ENCODE data around the gene GSG1L.

GSG1L gene

DNA sequence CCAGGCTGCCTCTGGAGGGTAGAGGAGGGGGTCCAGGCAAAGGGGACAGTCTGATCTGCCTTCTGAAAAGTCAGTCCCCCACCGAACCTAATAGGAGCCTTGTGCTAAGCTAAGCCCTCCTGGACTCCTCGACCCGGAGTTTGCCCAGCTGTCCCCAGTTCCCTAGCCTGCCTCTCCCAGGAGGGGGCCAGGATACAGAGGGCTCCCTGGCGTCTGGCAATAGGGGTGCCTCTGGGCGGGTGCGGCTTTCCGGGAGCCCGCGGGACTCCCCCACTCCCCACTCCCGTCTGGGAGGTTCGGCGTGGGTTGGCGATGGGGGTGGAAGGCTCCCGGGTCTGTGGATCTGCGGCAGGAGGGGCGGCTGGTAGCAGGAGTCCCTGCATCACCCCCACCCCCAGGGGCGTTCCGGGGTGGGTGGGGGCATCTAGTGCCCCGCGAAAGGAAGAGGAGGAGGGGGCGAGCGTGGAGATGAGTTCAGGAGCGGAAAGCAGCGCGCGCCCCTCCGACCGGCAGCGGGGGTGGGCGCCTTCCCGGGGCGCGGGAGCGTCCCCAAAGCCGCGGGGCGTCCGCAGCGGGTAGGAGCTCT, 1.2 kb downstream of the GSG1L start:
- DNase-seq, result no peak

DNA sequence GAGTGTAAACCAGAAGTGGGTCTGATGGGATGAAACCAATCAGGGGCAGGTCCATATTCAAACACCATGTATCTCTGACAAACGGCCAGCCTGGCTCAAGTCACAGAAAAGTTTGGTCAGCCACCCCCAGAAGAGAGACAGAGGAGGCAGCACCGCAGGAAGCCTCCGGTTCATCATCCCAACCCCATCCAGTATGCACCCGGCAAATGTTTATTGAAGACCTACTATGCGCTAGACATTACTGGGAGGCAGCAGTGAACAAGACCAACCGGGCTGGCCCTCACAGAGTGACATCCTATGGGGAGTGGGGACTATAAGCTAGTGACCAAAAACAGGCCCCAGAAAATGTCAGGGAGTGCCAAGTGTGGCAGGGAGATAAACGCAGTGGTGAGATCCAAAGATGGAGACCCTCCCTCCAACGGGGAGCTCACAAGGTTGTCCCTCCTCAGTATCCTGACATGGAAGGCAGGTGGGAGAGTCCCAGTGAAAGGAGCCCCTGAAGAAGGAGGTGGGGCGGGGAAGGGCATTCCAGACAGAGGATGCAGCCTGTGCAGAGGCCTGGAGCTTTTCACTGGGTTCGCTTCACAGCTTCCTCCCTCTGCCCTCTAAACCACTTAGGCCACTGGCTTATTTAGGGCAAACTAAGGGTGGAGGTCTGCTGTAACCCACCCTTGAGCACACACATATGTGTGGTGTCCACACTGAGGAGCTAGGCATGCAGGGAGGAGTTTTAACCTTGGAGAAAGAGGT, 2.0 kb downstream of the GSG1L start:
- DNase-seq, result no peak

DNA sequence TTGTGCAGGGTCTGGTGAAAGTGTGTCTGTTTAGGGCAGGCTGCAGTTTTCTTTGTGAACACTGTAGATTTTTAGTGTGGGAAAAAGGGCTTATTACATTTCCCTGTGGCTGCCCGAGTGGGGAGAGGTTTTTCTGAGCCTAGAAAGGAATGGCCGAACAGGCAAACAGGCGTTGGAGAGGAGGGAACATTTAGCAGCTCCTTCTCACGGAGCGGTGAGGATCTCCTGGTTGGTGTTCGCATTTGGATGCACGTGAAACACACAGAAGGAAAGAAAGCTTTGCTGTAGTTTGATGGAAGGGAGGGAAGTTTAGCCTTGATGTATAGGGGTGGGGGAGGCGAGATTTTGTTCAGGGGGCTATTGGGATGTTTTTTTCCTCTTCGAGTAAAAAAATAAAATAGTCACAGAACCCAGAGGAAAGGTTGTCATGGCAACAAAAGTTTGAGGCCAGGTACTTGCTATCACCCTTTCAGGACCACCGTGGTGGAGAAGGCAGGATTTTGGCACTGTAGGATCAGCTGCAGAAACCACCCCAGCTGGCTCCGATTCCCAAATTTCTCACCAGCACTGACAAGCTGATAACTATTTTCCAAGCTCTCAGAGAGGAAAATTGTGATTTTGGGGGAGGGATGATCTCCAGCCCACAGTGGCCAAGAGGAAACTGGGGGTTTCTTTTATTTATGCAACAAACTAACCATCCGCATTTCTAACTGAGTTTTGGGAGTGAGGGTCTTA, 3.5 kb downstream of the GSG1L start:
- DNase-seq, result no peak

DNA sequence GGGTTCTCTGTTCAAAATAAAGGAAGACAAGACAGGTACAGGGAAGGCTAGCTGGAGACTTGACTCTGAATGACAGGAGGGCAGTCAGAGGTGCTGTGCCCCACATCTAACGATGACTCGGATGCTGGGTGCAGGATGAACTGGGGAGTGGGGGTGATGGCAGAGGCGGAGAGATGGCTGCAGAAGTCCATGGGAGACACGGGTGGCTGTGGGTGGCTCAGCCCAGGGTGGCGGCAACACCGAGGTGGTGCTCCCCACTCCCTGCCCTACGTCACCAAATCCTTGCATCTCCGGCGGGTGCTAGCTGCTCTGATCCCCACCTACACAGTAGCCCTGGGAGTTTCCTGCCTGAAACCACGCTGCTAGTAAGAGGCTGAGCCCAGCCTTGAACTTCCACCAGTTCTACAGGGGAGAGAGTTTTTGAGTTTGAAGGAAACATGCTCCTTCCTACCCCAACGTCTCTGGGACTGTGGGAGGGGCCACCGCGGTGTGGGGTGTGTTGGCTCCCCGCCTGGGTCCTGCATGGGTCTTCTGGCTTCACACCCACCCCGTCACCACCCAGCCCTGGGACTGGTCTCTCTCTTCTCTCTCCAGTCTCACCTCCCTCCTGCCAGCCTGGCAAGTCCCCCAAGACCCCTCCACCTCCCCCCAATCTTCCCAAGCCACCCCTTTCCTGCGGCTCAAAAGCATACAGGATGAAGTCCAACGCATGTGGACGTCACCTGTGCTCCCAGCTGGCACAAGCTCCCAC, 4.5 kb downstream of the GSG1L start:
- DNase-seq, result no peak

DNA sequence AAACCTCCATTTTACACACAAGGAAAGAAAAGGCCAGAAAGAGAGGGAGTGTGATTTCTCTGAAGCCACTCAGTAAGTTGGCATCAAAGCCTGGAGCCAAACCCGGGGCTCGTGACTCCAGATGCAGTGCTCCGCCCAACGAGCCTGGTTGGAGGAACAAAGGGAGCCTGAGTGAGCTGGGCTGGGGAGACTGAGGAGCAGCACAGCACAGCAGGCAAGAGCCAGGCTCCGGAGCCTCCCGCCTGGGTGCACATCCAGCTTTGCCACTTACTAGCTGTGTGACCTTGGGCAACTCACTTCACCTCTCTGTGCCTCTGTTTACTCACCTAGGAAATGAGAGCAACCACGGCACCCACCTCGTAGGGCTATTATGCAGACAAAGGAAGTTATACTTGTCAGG, 5.6 kb downstream of the GSG1L start:
- DNase-seq, result no peak

DNA sequence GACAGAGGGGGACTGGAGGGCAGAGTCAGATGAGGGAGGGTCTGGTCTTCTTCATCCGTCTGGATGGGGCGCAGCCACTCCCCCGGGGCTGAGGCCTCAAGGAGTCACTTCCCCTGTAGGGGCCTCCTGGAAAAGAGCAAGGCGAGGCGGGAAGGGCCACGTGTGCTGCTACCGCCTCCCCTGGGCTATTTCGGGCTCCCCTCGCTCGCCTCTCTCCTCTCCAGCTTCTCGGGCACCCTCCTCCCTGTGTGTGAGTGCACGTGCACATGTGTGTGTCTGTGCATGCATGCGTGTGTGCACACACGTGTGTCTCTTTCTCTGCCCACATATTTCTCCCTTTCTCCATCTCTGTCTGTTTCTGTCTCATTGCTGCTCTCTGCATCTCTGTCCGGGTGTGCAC, 10.1 kb downstream of the GSG1L start:
- DNase-seq, result no peak

DNA sequence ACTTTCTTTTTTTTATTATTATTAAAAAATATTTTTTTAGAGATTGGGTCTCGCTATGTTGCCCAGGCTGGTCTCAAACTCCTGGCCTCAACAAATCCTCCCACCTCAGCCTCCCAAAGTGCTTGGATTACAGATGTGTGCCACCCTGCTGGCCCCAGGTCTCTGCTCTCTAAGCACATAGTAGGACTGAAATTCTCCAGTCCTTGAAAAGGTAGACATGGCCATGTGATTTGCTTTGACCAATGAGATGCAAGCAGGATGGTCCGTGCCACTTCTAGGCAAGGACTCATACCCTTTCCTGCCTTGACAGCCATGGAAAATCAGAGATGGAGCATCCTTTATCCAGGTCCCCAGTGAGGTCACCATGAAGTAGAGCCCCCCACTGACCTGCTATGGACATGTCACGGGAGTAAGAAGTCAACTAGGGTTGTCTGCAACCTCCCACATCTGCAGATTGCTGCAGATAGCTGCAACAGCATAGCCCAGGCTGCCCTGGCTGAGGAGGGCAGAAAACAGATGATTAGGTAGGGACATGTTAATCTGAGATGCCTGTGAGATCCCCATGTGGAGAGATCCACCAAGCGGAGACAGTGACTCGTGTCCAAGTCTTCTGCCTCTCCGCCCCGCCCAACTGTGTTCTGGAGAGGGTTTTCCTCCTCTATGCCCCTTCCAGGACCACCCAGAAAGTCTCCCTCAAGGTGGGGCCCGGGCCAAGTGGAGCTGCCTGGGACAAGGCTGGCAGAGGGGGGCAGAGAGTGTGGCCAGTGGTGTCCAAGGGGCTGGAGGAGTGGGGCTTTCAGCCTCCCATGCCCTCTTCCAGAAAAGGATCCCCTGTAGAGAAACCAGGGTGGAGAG, 11.0 kb downstream of the GSG1L start:
- no peak for DNase-seq

DNA sequence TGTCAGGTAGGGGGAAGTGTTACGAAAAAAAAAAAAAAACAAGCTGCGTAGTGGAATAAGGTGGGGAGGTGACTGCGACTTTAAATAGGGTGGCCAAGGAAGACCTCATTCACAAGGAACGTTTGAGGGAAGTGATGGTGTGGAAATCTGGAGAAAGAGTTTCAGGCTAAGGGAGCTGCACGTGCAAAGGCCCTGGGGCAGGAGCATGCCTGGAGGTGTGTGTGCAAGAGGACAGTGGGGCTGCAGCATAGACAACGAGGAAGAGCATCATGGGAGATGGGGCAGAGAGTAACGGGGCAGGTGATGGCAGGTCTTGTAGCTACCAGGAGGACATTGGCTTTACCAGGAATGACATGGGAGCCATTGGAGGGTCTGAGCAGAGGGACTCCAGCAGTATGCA, 12.0 kb downstream of the GSG1L start:
- no peak for DNase-seq

DNA sequence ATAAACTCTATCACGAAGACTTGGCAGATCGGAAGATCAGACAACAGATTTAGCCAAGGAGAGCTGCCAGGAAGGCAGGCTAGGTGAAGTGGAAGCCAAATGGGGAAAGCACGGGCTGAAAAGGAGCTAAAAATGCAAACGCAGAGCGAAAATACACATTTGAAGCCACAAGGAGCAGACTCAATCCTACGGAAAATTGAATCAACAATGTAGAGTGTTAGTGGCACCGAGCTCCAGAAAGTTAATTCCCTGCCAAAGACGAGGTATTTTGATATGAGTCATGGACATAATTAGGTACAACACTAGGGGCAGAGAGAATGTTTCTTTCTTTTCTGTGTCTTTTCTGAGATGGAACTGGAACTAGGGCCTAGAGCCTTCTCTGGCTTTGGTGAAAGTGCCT, 20.7 kb downstream of the GSG1L start:
- DNase-seq, result no peak

DNA sequence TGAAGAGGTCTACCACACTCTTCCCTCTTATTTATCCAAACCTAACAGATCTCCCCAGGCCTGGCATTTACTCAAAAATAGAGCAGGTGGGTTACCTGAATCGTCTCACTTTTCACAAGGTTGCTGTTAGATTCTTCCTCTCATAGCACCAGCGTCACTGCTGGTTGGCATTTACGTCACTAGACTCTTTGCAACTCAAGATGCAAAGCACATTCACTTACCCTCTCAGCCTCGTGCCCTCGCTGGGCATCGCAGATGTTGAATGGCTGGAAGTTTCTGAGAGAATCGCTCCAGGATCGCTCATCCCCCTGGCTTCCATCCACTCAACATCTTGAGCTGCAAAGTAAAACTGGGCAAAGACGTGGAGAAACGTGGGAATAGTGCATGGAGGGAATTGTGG, 21.9 kb downstream of the GSG1L start:
- no peak for DNase-seq

DNA sequence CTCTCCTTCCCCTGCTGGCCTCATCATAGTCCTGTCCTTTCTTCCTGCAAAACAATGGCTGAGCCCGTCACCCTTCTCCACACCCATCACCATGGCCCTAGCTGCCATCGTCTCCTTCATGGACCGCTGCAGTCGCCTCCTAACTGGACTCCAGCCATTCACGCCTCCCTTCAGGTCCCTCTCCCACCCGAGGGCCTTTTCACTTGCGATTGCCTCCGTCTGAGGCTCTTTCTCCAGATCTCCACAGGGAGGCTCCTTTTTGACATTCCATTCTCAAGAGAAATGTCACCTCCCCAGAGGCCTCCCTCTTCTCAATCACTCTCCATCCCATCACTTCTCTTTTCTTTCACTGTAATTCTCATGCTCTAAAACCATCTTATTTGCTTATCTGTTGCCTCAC, 23.5 kb downstream of the GSG1L start:
- DNase-seq, result no peak

DNA sequence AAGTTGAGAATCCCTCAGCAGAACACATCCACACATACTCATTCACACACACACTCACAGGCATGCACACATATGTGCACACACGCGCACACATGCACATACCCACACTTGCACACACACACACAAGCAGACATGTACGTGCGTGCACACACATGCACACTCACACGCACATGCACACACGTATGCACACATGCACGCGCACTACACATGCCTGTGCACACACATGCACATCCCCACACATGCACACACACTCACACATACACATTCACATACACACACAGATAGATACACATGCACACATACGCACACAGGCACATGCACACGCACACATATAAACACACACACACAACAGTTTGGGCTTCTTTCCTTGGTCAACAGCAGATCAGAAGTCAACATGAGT, 24.0 kb downstream of the GSG1L start:
- DNase-seq, result no peak

DNA sequence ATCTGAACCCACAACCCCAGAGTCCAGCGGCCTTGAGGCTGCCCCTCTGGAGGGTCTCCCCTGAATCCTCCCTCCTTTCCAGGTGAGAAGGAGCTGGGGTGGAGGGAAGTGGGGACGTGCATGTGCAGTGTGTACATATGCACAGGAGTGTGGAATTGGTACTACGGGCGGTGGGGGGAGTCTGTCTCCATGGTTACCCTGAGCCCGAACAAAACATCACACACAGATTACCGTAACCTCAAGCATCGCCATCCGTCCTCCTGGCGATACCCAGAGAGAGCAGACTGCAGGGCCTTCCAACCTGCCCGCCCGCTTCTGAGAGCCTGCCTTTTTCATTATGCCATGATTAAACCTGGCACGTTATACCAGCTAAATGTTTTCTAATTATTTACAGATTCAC, 25.1 kb downstream of the GSG1L start:
- DNase-seq, result no peak

DNA sequence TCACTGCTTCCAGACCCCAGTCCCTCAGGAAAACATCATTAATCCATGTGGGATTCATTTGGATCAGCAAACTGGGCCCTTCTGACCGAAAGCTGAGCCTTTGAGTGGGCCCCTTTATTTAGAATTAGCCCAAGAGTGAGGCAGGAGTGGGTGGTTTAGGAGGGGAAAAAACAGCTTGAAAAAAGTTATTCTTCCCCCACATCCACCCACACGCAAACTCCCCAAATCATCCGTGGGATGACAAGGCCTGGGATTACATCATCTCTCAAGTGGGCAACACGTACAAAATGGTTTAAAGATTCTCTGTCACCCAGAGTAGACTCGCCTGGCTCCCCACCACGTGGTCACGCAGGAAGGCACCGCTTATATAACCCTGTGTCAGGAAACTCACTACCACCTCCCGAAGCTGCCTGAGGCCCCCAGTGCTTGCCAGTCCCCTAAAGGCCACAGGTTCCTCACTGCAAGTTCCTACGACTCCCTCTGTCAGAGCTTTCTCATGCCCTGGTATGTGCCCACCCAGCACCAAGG, 27.6 kb downstream of the GSG1L start:
- no peak for DNase-seq

DNA sequence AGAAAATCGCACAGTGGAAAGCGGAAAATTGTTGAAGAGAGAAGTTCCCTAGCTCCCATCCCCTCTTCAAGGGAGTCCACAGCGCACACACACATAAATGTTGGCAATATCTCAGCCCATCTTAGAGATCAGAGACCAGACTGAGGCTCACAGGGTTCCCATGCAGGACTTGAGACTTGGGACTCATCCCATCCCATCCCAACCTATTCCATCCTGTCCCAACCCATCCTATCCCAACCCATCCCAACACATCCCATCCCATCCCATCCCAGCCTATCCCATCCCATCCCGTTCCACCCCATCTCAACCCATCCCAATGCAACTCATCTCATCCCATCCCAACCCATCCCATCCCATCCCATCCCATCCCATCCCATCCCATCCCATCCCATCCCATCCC, 29.6 kb downstream of the GSG1L start:
- no peak for DNase-seq

DNA sequence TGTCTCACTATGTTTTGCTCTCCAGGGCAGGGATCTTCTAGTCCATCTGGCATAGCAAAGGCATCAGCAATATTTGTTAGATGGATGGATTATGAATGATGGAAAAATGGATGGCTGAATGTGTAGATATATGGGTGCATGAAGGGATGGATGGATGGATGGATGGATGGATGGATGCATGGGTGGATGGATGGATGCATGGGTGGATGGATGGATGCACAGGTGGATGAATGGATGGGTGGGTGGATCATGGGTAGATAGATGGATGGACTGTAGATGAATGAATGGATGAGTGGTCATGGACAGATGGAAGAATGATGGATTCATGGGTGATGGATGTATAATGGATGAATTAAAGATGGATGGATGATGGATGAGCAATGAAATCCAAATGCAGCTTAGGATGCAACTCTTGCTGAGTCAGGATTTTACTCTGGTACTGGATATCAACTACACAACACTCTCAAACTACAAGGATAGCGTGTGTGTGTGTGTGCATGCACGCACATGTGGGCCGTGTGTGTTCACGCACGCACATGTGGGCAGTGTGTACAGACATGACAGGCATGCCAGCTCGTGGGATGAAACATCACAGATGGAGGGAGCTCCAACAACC, 34.0 kb downstream of the GSG1L start:
- DNase-seq, result no peak

DNA sequence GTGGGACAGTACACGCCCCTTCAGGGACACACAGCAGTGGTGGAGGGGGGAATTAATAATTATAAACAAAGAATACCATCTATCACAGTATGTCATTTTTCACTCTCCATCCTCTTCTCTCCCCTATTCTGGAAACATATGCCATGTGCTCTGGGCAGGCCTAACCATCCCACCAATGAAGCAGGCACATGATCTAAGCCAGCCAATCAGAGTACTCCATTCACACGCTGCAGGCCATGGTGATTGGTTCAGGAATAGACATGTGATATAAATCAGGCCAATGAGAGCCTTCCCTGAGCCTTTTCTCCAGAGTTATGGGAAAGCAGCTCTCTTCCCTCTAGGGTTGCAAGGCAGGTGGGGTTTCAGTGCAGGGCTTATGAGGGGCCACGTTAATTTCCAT, 36.5 kb downstream of the GSG1L start:
- no peak for DNase-seq

DNA sequence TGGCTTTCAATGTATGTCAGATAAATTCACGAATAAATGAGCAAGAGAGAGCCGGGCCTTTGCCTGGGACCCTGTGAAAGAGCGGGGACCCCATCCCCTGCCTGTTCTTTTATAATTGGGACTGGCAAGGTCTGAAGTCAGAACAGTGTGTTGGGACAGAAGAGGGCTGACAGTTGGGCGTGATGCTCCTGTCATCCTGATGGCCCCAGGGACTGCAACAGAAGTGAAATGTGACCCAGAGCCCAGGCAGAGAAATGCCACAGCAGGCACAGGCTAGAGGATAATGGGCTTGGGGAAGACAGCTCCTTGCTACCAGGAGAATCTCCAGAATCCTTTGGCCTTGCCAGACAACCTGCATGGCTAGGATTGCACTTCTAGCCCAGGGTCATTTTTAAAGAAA, 37.9 kb downstream of the GSG1L start:
- DNase-seq, result no peak

DNA sequence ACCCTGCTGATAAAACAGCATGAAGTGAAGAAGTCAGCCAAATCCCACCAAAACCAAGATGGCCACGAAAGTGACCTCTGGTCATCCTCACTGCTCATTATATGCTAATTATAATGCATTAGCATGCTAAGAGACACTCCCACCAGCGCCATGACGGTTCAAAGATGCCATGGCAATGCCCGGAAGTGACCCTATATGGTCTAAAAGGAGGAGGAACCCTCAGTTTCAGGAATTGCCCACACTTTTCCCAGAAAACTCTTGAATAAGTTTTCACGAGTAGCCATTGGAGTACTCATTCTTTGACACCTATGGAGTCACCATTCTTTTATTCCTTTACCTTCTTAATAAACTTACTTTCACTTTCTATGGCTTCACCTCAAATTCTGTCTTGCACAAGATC, 44.3 kb downstream of the GSG1L start:
- DNase-seq, result no peak

DNA sequence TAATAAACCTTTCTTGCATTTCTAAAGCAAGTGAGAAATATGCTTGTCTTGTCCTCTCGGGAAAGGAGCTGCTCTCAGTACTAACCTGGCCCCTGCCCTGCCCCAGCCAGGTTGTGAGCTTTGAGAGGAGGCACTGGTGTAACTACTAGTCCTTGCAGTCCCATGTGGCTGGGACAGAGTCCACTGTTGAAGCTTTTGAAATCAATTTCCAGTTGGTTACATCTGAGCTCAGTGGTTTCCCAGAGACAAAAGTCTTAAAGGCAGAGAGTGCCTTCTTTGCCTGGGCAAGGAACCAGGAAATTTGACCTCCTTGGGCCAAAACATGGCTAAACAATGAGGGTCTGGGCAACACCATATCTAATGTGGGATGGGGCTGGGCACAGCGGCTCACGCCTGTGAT, 48.7 kb downstream of the GSG1L start:
- no peak for DNase-seq

DNA sequence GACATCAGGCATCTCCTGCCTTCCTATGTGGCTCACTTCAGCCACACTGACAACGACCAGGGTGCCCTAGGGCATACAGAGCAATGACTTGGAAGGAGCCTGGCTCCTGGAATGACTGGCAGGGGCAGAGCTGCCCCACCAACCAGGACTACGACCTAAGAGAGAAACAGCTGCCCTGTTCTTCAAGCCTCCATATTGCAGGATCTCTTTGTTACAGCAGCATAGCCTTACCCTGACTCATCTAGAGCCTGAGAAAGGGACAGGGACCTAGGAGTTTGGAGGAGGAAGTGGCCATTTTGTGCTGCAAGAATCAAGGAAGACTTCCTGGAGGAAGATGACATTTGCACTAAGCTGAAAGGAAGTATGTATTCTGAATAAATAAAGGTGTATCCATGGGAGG, 49.6 kb downstream of the GSG1L start:
- DNase-seq, result no peak

DNA sequence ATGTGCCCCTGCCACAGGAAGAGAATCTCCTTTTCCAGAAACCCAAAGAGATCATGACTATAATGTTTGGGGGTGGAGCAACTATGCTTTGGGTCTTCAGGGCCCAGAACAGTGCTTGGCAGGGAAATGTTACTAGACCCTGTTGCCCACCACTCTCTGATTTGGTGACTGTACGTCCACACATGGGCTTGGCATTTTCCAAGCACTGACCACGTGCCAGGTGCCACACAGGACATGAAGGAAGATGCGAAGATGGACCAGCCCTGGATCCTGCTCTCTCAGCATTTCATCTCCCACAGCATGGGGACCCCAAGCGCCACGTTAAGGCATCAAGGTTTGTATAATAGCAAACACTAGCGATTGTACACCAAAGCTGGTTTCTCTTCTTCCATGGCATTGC, 50.1 kb downstream of the GSG1L start:
- DNase-seq, result no peak

All from stimulated activated CD4-positive, alpha-beta T cell treated with anti-CD3 and anti-CD28 coated beads, Interleukin-12 subunit alpha, Interleukin-12 subunit beta, amount 100 ng/mL, for 4 hours (primary cell).